ENCODE data around the gene USP47.

The USP47 gene

DNA sequence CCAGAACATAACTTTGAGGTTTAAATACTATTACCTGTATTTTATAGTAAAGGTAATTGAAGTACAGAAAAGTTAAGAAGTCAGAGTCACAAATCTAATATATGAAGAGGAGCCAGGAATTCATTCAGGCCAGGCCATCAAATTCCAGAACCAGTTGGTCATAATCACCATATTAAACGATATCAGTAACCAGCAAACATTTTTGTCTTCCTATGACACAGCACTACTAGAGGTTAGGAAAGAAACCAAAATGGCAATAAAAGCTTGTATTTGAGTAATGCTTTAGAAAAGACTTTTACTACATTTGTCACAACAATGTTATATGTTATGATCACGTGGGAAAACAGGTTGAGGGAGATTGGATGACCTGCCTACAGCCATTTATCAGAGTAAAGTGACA is 104.4 kb downstream of the USP47 start:
- DNase-seq, result no peak

- DNase-seq, result no peak
Measured at GRCh38 chr11:11946878-11947277, 105.1 kb downstream of the USP47 start.

DNA sequence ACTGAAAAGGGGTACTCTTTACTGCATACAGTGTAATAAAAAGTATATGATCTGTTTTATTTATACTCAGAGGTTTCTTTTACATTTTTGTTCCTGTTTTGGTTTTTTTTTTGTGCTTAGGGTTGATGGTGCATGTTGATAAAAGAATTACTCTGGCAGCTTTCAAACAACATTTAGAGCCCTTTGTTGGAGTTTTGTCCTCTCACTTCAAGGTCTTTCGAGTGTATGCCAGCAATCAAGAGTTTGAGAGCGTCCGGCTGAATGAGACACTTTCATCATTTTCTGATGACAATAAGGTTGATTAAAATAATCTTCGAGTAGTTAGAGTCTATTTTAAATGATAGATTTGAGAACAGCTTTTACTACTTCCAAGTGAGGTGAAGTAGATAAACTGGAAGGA is 106.1 kb downstream of the USP47 start:
- no peak for DNase-seq

DNA sequence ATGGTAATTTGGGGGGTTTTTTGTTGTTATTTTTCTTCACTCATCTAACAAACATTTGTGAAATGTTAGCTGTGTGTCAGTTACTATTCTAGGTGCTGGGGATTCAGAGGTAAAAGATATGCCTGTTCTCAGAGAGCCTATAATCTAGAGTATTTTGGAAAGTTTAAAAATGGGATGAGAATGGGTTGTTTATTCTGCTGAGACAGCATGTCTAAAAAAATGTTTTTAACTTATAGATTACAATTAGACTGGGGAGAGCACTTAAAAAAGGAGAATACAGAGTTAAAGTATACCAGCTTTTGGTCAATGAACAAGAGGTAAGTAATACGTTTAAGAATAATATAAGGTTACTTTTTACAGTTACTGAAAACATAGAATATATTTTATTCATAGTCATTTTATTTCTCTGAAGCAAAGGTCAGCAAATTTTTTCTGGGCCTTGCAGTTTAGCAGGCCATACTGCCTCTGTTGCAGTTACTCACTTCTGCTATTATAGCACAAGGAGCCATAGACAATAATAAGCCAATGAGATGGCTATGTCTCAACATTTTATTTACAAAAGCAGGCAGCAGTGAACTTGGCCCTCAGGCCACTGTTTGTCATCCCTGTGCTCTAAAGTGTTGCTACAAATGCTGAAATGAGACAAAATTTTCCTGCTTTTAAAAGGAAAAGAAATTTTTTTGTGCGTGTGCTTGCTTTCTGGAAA is 106.6 kb downstream of the USP47 start:
- DNase-seq, result no peak

- DNase-seq, result no peak
Measured at GRCh38 chr11:11949482-11949881, 107.7 kb downstream of the USP47 start.

- DNase-seq, result no peak
Measured at GRCh38 chr11:11952036-11952435, 110.3 kb downstream of the USP47 start.

DNA sequence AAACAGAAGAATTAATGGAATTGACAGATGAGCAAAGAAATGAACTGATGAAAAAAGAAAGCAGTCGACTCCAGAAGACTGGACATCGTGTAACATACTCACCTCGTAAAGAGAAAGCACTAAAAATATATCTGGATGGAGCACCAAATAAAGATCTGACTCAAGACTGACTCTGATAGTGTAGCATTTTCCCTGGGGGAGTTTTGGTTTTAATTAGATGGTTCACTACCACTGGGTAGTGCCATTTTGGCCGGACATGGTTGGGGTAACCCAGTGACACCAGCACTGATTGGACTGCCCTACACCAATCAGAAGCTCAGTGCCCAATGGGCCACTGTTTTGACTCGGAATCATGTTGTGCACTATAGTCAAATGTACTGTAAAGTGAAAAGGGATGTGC is 114.2 kb downstream of the USP47 start:
- no peak for DNase-seq

DNA sequence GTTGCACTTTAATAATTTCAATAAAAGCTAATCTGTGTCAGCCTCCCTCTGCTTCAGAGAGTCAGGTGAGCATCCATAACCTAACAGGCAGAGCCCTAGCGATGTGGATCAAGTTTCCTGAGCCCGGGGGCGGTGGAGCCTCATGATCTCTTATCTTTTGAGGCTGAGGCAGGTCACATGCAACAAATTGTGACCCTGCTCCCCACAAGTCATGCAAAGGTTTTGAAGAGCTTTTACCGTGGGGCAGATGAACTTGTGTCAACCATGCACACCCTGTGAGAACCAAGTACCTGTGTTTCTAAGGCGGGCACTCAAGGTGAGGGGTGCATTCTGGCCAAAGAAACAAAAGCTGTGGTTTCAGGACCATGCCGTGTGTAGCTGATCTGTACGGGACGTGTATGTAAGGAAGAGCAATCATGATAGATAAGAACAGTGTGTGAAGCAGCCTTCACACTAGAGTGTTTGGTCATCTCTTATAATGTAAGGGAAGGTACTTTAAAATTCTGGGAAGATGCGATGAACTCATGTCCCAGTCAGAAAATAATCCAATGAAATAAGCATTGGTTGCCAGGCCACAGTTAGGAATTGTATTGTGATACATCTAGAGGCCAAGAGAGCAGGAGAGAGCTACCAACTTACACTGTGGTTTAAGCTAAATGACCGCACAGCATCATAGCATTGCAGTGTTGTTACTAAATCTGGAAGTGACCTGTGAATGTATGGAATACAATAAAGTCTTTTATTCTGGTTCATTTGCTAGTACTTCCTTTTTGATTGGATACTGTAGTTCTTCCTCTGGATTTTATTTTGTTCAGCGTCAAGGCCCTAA is 116.8 kb downstream of the USP47 start:
- no peak for DNase-seq

DNA sequence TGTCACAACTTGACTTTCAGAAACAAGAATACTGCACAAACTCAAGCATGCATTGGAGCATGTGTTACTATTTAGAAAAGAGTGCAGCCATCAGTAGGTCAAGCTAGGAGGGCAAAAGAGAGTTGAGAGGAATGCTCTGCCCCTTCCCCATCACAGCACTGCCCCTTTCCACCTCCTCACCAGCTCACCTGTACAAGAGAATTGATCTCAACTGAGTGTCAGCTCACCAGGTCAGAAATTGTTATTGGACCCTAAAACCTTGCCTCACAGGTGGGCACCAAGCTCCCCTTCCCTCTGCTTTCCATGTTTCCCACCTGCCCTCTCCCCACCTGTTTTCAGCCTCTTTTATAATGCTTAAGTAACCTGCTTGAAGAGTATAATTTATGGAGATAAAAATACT is 117.8 kb downstream of the USP47 start:
- no peak for DNase-seq

DNA sequence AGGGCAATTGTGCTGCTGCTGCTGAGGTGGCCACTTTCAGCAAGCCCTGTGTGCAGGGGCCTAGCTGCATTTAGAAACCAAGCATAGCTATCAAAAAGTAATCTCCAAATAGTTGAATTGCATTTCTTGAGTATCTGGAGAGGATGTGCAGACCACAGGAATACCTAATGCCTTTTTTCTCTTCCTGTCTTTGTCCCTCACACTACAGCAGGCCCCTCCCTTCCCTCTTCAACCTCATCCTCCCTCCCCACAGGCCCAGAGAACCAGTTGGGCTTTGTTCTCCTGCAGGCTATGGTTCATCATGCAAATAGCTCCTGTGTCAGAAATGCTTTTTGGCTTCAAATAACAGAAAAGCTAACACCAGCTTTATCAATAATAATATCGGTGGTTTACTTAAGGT is 118.9 kb downstream of the USP47 start:
- DNase-seq, result no peak

DNA sequence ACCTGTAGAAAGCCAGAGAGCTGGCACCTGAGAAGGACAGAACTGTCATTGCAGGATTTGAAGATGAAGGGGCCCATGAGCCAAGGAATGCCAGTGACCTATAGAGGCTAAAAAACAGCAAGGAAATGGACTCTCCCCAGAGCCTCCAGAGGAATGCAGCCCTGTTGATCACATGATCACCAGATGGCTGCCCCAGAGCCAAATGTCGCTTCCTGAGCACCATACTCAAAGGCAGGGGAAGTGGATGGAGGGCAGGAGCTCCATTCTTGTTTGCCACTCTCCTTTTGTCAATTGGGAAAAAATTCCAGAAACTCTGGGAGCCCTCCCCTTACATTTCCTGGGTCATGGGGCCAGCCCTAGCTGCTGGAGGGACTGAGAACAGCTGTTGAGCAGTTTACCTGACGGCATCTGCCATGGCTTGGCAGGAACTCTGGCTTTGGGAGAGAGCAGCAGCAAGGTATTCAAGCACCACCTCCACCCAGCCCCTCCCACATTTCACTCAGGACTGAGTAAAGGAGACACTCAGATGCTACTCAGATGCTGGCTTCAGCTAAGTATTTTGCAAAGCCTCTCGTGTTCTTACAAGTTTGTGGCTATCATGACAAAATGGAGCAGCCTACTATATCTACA is 119.7 kb downstream of the USP47 start:
- DNase-seq, result no peak

GRCh38 chr11:11963067-11963466 is 121.3 kb downstream of the USP47 start:
- no peak for DNase-seq

DNA sequence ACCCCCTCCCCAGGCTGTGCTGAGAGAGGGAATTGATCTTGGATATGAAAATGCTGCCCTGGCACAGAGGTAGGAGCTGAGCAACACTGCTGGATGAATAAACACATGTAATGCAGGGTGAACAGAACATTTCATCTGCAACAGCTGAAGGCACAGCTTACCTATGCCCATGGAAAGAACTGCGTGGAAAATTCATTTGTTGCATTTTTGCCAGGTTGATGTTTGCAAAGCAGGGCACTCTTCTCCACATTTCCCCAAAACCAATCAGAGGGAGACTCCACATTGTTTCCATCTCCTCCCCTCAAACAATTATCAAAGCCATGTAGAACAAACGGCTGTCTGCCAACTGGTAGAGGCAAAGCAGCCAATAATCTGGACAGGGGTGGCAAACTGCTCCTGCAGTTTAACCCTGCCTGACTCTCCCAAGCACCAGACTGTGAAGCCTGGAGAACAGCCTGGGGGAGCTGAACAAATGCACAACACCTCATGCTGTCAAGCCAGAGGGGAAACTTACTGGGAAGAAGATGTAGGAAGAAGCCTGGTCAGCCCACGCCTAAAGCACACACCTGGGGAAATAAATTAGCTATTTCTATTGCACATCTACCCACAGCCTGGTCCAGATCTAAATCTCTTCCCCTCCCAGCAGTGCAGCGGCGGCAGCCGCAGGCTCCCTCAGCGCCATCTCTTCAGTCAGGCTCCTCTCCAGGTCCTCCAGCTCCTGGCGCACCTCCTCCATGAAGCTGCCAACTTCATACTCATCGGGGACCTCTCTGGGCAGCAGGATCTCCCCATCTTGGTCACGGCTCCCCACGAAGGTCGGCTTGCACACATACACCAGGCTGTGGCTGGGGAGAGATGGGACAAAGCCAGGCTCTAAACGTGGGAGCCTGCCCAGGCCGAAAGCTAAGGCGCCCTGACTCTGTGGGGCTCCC is 122.3 kb downstream of the USP47 start:
- no peak for DNase-seq

GRCh38 chr11:11964774-11965150 is 123.0 kb downstream of the USP47 start:
- no peak for DNase-seq

DNA sequence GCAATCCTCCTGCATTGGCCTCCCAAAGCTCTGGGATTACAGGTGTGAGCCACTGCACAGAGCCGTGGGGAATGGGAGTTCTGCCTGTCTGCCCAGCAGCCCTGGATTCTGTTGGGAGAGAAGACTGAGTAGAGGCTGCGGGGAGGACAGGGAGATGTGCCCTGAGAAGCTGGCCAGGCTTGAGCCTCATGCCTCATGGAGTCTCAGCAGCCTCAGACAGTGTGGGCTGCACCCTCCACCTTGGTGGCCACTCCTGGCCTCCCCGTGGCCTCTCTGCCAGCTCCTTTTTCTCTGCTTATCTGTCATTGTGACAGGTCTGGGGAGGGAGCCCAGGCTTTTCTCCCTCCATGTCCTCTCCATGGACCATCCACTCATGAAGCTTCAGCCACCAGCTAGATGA is 123.4 kb downstream of the USP47 start:
- no peak for DNase-seq

- DNase-seq, result no peak
Measured at GRCh38 chr11:11965656-11966353, 124.0 kb downstream of the USP47 start.

DNA sequence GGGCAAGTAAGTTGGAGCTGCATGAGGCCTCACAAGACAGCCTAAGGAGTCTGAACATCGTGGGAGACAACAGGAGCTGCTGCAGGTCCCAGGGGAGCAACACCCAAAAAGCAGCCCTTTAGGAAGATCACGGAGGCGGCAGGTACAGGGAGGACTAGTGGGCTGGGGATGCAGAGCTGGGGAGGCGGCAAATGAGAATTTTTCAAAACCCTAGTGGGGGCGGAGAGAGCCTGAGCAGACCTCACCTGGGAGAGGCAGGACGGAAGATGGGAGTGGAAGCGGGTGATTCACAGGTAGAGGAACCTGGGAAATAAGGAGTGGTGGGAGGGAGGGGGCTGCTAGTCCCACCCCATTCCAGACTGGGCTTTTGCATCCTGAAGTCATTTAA is 124.6 kb downstream of the USP47 start:
- DNase-seq, result no peak

- peak; percentile 71 for DNase-seq
Measured at GRCh38 chr11:11966826-11967668, 125.3 kb downstream of the USP47 start.

- no peak for DNase-seq
Measured at GRCh38 chr11:11967669-11968510, 126.1 kb downstream of the USP47 start.

GRCh38 chr11:11968511-11969280 is 126.9 kb downstream of the USP47 start:
- no peak for DNase-seq

Measured in activated naive CD4-positive, alpha-beta T cell treated with Interleukin-2 at 50 U/mL for 16 hours (primary cell).